HG03354 (cell line): ENCODE results near the gene GREM2.

Experiments used
- ATAC-seq: cut with Tn5 transposase; IDR thresholded peaks from one replicate; pipeline ENCODE4 v1.9.1; 2021; ENCODE audit warnings: mild to moderate bottlenecking; ENCODE audit not compliant: unreplicated experiment, poor library complexity, severe bottlenecking

Gene GREM2

GRCh38 chr1:240508201-240508600 lies 103.8 kb downstream of the GREM2 start:
- ATAC-seq, result no peak

- ATAC-seq, result no peak
These were observed 105.8 kb downstream of the GREM2 start for GRCh38 chr1:240506176-240506575.

- ATAC-seq, result no peak
These were observed 108.4 kb downstream of the GREM2 start for GRCh38 chr1:240503558-240503957.

GRCh38 chr1:240503036-240503435 lies 108.9 kb downstream of the GREM2 start:
- ATAC-seq, result no peak

GRCh38 chr1:240501115-240501514 lies 110.8 kb downstream of the GREM2 start:
- ATAC-seq, result no peak

- no peak for ATAC-seq
These were observed 111.3 kb downstream of the GREM2 start for GRCh38 chr1:240500647-240501046.

GRCh38 chr1:240499012-240499411 lies 112.9 kb downstream of the GREM2 start:
- no peak for ATAC-seq

- ATAC-seq, result no peak
These were observed 113.6 kb downstream of the GREM2 start for GRCh38 chr1:240498335-240498734.

- ATAC-seq, result no peak
These were observed 114.0 kb downstream of the GREM2 start for GRCh38 chr1:240497908-240498307.

GRCh38 chr1:240496941-240497340 lies 115.0 kb downstream of the GREM2 start:
- no peak for ATAC-seq

- no peak for ATAC-seq
These were observed 115.6 kb downstream of the GREM2 start for GRCh38 chr1:240496356-240496755.

GRCh38 chr1:240495601-240496000 lies 116.4 kb downstream of the GREM2 start:
- no peak for ATAC-seq

- ATAC-seq, result no peak
These were observed 119.0 kb downstream of the GREM2 start for GRCh38 chr1:240492832-240493440.

- ATAC-seq, result no peak
These were observed 120.2 kb downstream of the GREM2 start for GRCh38 chr1:240491796-240492195.

- ATAC-seq, result no peak
These were observed 120.8 kb downstream of the GREM2 start for GRCh38 chr1:240491156-240491555.

GRCh38 chr1:240487493-240487892 lies 124.5 kb downstream of the GREM2 start:
- ATAC-seq, result no peak

- no peak for ATAC-seq
These were observed 125.3 kb downstream of the GREM2 start for GRCh38 chr1:240486611-240487010.

- no peak for ATAC-seq
These were observed 127.0 kb downstream of the GREM2 start for GRCh38 chr1:240484804-240485443.

GRCh38 chr1:240478536-240478935 lies 133.4 kb downstream of the GREM2 start:
- no peak for ATAC-seq

GRCh38 chr1:240475832-240476231 lies 136.1 kb downstream of the GREM2 start:
- no peak for ATAC-seq

- peak; percentile 57 for ATAC-seq
These were observed 137.8 kb downstream of the GREM2 start for GRCh38 chr1:240474133-240474614.

GRCh38 chr1:240468656-240469055 lies 143.3 kb downstream of the GREM2 start:
- ATAC-seq, result no peak
